Fibroblast of lung (primary cell): Measurements from ENCODE around the gene TCP1. TPM values are rescaled to one million over a fixed set of nuclear protein-coding genes. Genes with fewer than 3 reads are reported as not detected.

Experiments
- DNase-seq, 2 donors: peaks; one replicate each; pipeline versions ENCODE4 v3.0.0 to v3.0.0-alpha.2; 2010; ENCODE audit warnings: low read depth in 2 of 2
- H2AFZ ChIP-seq: 2 replicates; pipeline ENCODE4 v1.5.1; 2012; ENCODE audit warnings: low read length, control low read depth, inconsistent platforms
- H3K27ac ChIP-seq: 2 replicates; pipeline ENCODE4 v1.5.1; 2011; ENCODE audit warnings: low read length, control low read depth; ENCODE audit not compliant: insufficient read depth
- H3K27me3 ChIP-seq: 2 replicates; pipeline ENCODE4 v1.5.1; 2011; ENCODE audit warnings: mild to moderate bottlenecking, low read length; ENCODE audit not compliant: control insufficient read depth, insufficient read depth
- H3K36me3 ChIP-seq: 2 replicates; pipeline ENCODE4 v1.5.1; 2011; ENCODE audit warnings: low read length; ENCODE audit not compliant: control insufficient read depth, insufficient read depth
- H3K4me1 ChIP-seq: 2 replicates; pipeline ENCODE4 v1.5.1; 2011; ENCODE audit warnings: low read length; ENCODE audit not compliant: control insufficient read depth, insufficient read depth; ENCODE audit errors: extremely low read depth
- H3K4me2 ChIP-seq: 2 replicates; pipeline ENCODE4 v1.5.1; 2011; ENCODE audit warnings: low read length, control low read depth; ENCODE audit not compliant: insufficient read depth; ENCODE audit errors: extremely low read depth
- H3K4me3 ChIP-seq, 4 experiments: fragments of 200-600 bp in 1 of 4; sonication (generic) in 1 of 4; replicated peaks in 1 of 4; 2 replicates each; pipeline ENCODE4 v1.5.1; 2011 to 2016; ENCODE audit warnings: low read length in 4 of 4, low read depth in 3 of 4, mild to moderate bottlenecking in 3 of 4, control low read depth in 2 of 4, inconsistent platforms in 1 of 4, mixed read lengths in 1 of 4; ENCODE audit not compliant: insufficient read depth in 1 of 4; ENCODE audit errors: control extremely low read depth in 1 of 4
- H3K79me2 ChIP-seq: 2 replicates; pipeline ENCODE4 v1.5.1; 2012; ENCODE audit warnings: mild to moderate bottlenecking, low read length, inconsistent platforms; ENCODE audit not compliant: control insufficient read depth, insufficient read depth
- H3K9ac ChIP-seq: 2 replicates; pipeline ENCODE4 v1.5.1; 2011; ENCODE audit warnings: mild to moderate bottlenecking, low read length, control low read depth; ENCODE audit not compliant: insufficient read depth
- H3K9me3 ChIP-seq: 2 replicates; pipeline ENCODE4 v1.5.1; 2012; ENCODE audit warnings: low read depth, low read length; ENCODE audit not compliant: control insufficient read depth, insufficient read depth
- H4K20me1 ChIP-seq: 2 replicates; pipeline ENCODE4 v1.5.1; 2011; ENCODE audit warnings: low read length; ENCODE audit not compliant: control insufficient read depth, insufficient read depth; ENCODE audit errors: extremely low read depth
- EZH2 ChIP-seq: IDR thresholded peaks from 2 replicates; pipeline ENCODE4 v1.5.1; 2012; ENCODE audit warnings: low read length, control low read depth, mild to moderate bottlenecking; ENCODE audit errors: missing control alignments
- polyA plus RNA-seq, 2 donors: library from polyadenylated mRNA; depleted of rRNA in 1 of 2; stranded (reverse) in 1 of 2; unstranded in 1 of 2; fragments of >200 nt; gene quantifications; 2 replicates each; pipeline ENCODE4 v1.2.1, GENCODE V29; 2011 to 2012; ENCODE audit warnings: missing spikeins in 1 of 2
- total RNA-seq: library from RNA; depleted of rRNA; stranded (reverse); fragments of >200 nt; gene quantifications from 2 replicates; pipeline ENCODE4 v1.2.1, GENCODE V29; 2014
- TF ChIP-seq, protein P1 (sequence below), 2 donors: IDR thresholded peaks in 1 of 2; conservative IDR thresholded peaks in 1 of 2; 1 replicate in 1 of 2; 2 replicates in 1 of 2; pipeline ENCODE4 v1.5.1; 2011 to 2012; ENCODE audit warnings: low read length in 2 of 2, control low read depth in 1 of 2, inconsistent platforms in 1 of 2, low read depth in 1 of 2, mild to moderate bottlenecking in 1 of 2

The TCP1 gene
- total and polyA plus RNA-seq, 2 donors (not counting 1 experiment from before 2014, with no cell fraction given): 142 to 231 TPM

DNA sequence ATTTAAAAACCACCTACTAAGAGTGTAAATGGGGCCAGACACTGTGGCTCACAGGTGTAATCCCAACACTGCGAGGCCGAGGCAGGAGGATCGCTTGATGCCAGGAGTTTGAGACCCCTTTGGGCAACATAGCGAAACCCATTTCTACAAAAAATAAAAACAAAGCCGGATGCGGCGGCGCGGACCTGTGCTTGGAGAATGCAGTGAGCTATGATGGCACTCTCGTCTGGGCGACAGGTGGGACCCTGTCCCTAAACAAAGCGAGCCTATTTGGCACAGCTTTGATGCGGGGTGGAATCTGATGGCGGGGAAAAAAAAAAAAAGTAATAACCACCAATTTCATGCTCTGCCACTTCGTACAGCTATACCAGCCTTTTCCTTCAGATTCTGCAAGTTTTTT, 1.1 kb downstream of the TCP1 start:
- Histone ChIP-seq H3K9ac (peak overlapping the region; percentile 95), H3K36me3 (peaks cover 10% of the 10 kb centered on the region), H3K4me2 (peak overlapping the region; percentile 93), H3K9me3 (no peaks in the 10 kb centered on the region), H3K27ac (peak overlapping the region; percentile 85), H3K4me1 (peaks cover 14% of the 10 kb centered on the region), H3K4me3 (peak overlapping the region; percentile 72 to 94 (median 84)), H4K20me1 (no peaks in the 10 kb centered on the region), H3K27me3 (no peaks in the 10 kb centered on the region), H2AFZ (no peak overlapping the region), H3K79me2 (peaks cover 81% of the 10 kb centered on the region)
- DNase-seq: no peak
- TF ChIP-seq, protein P1, sequence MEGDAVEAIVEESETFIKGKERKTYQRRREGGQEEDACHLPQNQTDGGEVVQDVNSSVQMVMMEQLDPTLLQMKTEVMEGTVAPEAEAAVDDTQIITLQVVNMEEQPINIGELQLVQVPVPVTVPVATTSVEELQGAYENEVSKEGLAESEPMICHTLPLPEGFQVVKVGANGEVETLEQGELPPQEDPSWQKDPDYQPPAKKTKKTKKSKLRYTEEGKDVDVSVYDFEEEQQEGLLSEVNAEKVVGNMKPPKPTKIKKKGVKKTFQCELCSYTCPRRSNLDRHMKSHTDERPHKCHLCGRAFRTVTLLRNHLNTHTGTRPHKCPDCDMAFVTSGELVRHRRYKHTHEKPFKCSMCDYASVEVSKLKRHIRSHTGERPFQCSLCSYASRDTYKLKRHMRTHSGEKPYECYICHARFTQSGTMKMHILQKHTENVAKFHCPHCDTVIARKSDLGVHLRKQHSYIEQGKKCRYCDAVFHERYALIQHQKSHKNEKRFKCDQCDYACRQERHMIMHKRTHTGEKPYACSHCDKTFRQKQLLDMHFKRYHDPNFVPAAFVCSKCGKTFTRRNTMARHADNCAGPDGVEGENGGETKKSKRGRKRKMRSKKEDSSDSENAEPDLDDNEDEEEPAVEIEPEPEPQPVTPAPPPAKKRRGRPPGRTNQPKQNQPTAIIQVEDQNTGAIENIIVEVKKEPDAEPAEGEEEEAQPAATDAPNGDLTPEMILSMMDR (conservative IDR thresholded peaks at IDR 0.05 in 1 of 2, IDR thresholded peaks at IDR 0.05 in 1 of 2; ENCODE audit: low read depth in 1 of 2, low read length in 2 of 2): no peak
- TF ChIP-seq EZH2: no peak

DNA sequence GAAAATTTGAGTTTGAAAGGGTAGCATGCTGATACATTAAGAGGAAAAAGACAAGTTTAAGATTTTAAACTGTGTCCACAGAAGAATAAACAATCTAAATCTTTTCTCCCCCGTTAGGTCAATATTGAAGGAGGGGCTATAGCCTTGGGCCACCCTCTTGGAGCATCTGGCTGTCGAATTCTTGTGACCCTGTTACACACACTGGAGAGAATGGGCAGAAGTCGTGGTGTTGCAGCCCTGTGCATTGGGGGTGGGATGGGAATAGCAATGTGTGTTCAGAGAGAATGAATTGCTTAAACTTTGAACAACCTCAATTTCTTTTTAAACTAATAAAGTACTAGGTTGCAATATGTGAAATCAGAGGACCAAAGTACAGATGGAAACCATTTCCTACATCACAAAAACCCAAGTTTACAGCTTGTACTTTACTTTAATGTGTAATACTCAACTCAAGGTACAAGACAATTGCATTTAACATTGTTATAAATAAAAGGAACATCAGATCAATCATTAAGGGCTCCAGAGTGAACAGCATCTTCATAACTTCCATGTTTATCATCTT, 10.8 kb downstream of the TCP1 start:
- Histone ChIP-seq H2AFZ (no peak overlapping the region), H3K4me3 (no peak overlapping the region), H3K4me1 (no peaks in the 10 kb centered on the region), H3K9ac (no peak overlapping the region), H3K27me3 (no peaks in the 10 kb centered on the region), H3K36me3 (peaks cover 20% of the 10 kb centered on the region), H3K27ac (no peak overlapping the region), H3K79me2 (peaks cover 13% of the 10 kb centered on the region), H3K4me2 (no peak overlapping the region), H3K9me3 (no peaks in the 10 kb centered on the region), H4K20me1 (no peaks in the 10 kb centered on the region)
- TF ChIP-seq, protein P1 (conservative IDR thresholded peaks at IDR 0.05 in 1 of 2, IDR thresholded peaks at IDR 0.05 in 1 of 2; ENCODE audit: low read depth in 1 of 2, low read length in 2 of 2): no peak
- no peak for TF ChIP-seq EZH2
- DNase-seq: no peak

DNA sequence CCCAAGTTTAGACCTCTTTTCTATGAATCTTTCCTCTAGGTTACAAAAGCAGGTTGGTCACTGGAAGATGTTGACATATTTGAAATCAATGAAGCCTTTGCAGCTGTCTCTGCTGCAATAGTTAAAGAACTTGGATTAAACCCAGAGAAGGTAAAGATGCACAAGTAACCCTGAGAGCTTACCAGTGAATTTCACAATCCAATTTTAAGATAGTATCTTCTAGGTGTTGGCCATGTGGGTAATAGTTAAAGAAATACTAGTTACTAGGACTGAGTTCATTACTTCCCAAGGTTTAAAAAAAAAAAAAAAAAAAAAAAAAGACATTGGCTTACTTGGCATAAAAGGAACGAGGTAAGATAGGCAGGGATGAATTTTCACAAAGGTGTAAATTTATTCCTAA, 11.3 kb downstream of the TCP1 start:
- H3K27me3 ChIP-seq: no peaks in the 10 kb centered on the region
- TF ChIP-seq, protein P1 (conservative IDR thresholded peaks at IDR 0.05 in 1 of 2, IDR thresholded peaks at IDR 0.05 in 1 of 2; ENCODE audit: low read depth in 1 of 2, low read length in 2 of 2): no peak
- TF ChIP-seq EZH2: no peak
- no peak overlapping the region for H3K4me2 ChIP-seq
- no peaks in the 10 kb centered on the region for H4K20me1 ChIP-seq
- no peak overlapping the region for H3K4me3 ChIP-seq
- DNase-seq: no peak
- H3K4me1 ChIP-seq: no peaks in the 10 kb centered on the region
- H3K79me2 ChIP-seq: peaks cover 11% of the 10 kb centered on the region
- H3K9me3 ChIP-seq: no peaks in the 10 kb centered on the region
- H3K9ac ChIP-seq: no peak overlapping the region
- peaks cover 18% of the 10 kb centered on the region for H3K36me3 ChIP-seq
- no peak overlapping the region for H3K27ac ChIP-seq
- H2AFZ ChIP-seq: no peak overlapping the region
